Measurements from ENCODE around the gene ZDHHC18. TPM values are rescaled to one million over a fixed set of nuclear protein-coding genes. Genes with fewer than 3 reads are reported as not detected.
"Not testable (repeated sequence)": the region's sequence is repeated elsewhere in the genome, so short reads cannot be mapped to it uniquely, and the experiment has no call there.

Gene ZDHHC18
- total RNA-seq, 3 donors from 2014 or later = 12.3 to 35.4 (median 16.4) TPM

DNA sequence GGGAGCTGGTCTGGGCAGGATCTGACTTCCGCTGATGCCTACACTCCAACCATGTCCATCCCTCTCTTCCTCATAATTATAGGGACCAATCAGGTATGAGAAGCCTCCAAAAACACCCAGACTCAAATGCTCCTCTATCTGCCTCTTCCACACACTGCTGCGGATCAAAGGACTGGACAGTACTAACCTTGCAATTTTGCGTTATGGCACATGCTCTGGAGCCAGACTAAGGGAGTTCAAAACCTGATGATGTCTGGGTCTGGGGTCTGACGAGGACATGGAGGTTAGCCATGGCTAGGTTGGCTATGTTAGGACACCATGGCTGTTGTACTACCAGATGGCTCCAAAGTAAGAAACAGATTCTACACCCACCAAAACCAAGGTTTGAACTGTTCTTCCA is 53.3 kb downstream of the ZDHHC18 start:
- peaks cover 10% of the 10 kb centered on the region for H3K36me3 ChIP-seq
- H3K27ac ChIP-seq = no peak overlapping the region
- no peaks in the 10 kb centered on the region for H3K27me3 ChIP-seq
- H3K4me3 ChIP-seq = no peak overlapping the region
- intact Hi-C loops (cut with DNase I; ENCODE audit: low total_unique reads) = loop anchor here (10.0 kb wide), 1 partner anchor 85 kb away; no protein-coding TSS in a partner anchor
- DNase-seq (ENCODE audit: low spot score in 2 of 2) = no peak
- TF ChIP-seq POLR2A (IDR thresholded peaks at IDR 0.05) (no peak), POLR2AphosphoS5 (IDR thresholded peaks at IDR 0.05) (no peak)
- TF ChIP-seq, protein P1, sequence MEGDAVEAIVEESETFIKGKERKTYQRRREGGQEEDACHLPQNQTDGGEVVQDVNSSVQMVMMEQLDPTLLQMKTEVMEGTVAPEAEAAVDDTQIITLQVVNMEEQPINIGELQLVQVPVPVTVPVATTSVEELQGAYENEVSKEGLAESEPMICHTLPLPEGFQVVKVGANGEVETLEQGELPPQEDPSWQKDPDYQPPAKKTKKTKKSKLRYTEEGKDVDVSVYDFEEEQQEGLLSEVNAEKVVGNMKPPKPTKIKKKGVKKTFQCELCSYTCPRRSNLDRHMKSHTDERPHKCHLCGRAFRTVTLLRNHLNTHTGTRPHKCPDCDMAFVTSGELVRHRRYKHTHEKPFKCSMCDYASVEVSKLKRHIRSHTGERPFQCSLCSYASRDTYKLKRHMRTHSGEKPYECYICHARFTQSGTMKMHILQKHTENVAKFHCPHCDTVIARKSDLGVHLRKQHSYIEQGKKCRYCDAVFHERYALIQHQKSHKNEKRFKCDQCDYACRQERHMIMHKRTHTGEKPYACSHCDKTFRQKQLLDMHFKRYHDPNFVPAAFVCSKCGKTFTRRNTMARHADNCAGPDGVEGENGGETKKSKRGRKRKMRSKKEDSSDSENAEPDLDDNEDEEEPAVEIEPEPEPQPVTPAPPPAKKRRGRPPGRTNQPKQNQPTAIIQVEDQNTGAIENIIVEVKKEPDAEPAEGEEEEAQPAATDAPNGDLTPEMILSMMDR (IDR thresholded peaks at IDR 0.05) = no peak
- no peaks in the 10 kb centered on the region for H3K4me1 ChIP-seq
- no peaks in the 10 kb centered on the region for H3K9me3 ChIP-seq

DNA sequence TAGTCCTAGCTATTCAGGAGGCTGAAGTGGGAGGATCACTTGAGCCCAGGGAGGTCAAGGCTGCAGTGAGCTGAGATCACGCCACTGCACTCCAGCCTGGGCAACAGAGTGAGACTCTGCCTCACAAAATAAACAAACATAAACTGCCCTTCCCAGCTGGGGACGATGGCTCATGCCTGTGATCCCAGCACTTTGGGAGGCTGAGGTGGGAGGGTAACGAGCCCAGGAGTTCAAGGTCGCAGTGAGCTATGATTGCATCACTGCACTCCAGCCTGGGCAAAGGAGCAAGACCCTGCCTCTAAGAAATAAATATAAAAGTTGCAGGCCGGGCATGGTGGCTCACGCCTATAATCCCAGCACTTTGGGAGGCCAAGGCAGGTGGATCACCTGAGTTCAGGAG is 55.1 kb downstream of the ZDHHC18 start:
- not testable (repeated sequence) for H3K9me3 ChIP-seq; H3K27me3 ChIP-seq; H3K4me1 ChIP-seq; DNase-seq (ENCODE audit: low spot score in 2 of 2); H3K4me3 ChIP-seq; H3K27ac ChIP-seq
- intact Hi-C loops (cut with DNase I; ENCODE audit: low total_unique reads) = loop anchor here (10.0 kb wide), 1 partner anchor 87 kb away; no protein-coding TSS in a partner anchor
- peaks cover 10% of the 10 kb centered on the region for H3K36me3 ChIP-seq

DNA sequence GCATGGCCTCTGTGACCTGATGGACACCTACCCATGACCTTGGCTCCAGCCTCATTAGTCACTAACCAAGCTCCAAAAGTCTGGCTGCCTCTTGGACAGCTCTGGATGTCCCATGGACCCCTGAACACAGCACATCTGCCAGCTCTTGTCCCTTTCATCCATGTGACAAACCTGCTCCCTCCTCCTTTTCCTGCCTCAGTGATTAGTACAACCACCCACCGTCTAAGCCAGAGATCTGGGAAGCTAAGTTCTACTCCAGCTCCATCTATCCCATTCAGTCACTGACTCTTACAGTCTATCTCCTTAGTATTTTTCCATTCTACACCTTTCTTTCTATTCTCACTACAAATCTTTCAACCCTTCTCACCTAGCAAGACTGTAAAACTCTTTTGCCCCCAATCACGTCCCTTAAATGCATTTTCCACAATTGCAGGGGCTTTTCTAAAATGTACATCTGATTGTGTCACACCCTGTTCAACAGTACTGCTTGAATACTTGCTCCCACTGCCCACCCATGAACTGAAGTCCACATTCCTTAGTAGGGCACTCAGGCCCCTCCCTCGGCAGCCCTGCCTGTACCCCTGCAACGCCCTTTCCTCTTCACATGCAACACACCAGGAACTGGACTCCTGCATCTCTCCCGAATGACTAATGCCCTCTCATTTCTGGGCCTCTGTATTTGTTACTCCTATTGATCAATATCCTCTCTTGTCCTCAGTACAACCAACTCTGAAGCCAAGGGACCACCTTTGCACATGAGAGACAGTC is 56.4 kb downstream of the ZDHHC18 start:
- intact Hi-C loops (cut with DNase I; ENCODE audit: low total_unique reads) = loop anchor here (10.0 kb wide), 1 partner anchor 88 kb away; no protein-coding TSS in a partner anchor
- no peaks in the 10 kb centered on the region for H3K4me1 ChIP-seq
- no peaks in the 10 kb centered on the region for H3K27me3 ChIP-seq
- no peak overlapping the region for H3K27ac ChIP-seq
- TF ChIP-seq POLR2AphosphoS5 (IDR thresholded peaks at IDR 0.05) (no peak), POLR2A (IDR thresholded peaks at IDR 0.05) (no peak)
- TF ChIP-seq, protein P1 (IDR thresholded peaks at IDR 0.05) = no peak
- DNase-seq (ENCODE audit: low spot score in 2 of 2) = no peak
- H3K9me3 ChIP-seq = no peaks in the 10 kb centered on the region
- no peak overlapping the region for H3K4me3 ChIP-seq
- peaks cover 10% of the 10 kb centered on the region for H3K36me3 ChIP-seq

DNA sequence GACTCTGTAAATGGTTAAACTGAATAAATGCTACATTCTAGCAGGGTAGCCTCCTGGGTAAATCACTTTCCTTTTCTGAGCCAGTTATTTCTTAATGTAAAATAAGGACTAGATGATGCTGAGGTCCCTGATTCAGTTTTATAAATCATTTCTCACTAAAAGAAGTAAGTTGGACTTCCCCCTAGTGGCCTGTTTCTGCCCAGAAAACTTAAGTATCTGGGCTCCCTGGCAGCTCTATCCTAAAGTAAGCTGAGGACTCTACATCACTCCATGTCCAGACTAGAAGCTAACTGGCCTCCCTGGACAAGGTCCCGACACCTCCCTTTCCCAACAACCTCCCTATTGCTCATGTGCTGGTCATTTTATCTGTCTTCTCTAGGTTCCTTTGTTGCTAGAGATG is 60.6 kb downstream of the ZDHHC18 start:
- no peaks in the 10 kb centered on the region for H3K9me3 ChIP-seq
- peaks cover 10% of the 10 kb centered on the region for H3K36me3 ChIP-seq
- TF ChIP-seq POLR2A (IDR thresholded peaks at IDR 0.05) = no peak
- no peak for TF ChIP-seq POLR2AphosphoS5 (IDR thresholded peaks at IDR 0.05)
- TF ChIP-seq, protein P1 (IDR thresholded peaks at IDR 0.05) = peak in 1 of 3 donors; percentile 13
- intact Hi-C loops (cut with DNase I; ENCODE audit: low total_unique reads) = loop anchor here (10.0 kb wide), 1 partner anchor 92 kb away; no protein-coding TSS in a partner anchor
- no peak overlapping the region for H3K27ac ChIP-seq
- DNase-seq (ENCODE audit: low spot score in 2 of 2) = no peak
- peaks cover 9 to 13% of the 10 kb centered on the region in 2 donors for H3K4me1 ChIP-seq
- no peak overlapping the region for H3K4me3 ChIP-seq
- no peaks in the 10 kb centered on the region for H3K27me3 ChIP-seq

DNA sequence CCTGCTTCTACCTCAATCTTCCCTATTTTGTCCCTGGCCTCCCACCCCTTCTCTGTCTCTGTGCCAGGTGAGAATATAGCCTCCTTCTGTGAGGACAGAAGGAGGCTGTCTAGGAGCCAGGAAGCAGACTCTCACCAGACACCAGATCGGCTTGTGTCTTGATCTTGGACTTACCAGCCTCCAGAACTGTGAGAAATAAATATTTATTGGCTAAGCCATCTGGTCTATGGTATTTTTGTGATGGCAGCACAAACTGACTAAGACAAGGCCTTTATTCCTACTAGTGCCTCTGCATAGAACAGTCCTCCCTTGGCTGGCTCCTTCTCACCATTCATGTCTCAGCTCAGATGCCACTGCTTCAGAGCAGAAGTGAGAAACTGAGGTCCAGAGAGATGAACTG is 61.7 kb downstream of the ZDHHC18 start:
- no peaks in the 10 kb centered on the region for H3K9me3 ChIP-seq
- no peak overlapping the region for H3K27ac ChIP-seq
- H3K27me3 ChIP-seq = no peaks in the 10 kb centered on the region
- H3K36me3 ChIP-seq = peaks cover 2% of the 10 kb centered on the region
- intact Hi-C loops (cut with DNase I; ENCODE audit: low total_unique reads) = loop anchor here (10.0 kb wide), 1 partner anchor 93 kb away; no protein-coding TSS in a partner anchor
- TF ChIP-seq, protein P1 (IDR thresholded peaks at IDR 0.05) = no peak
- no peak for TF ChIP-seq POLR2AphosphoS5 (IDR thresholded peaks at IDR 0.05)
- TF ChIP-seq POLR2A (IDR thresholded peaks at IDR 0.05) = no peak
- H3K4me1 ChIP-seq = peaks cover 9 to 13% of the 10 kb centered on the region in 2 donors
- no peak overlapping the region for H3K4me3 ChIP-seq
- no peak for DNase-seq (ENCODE audit: low spot score in 2 of 2)

Data from breast epithelium (tissue), 4 donors.